Retinal pigment epithelial cell (primary cell): ENCODE measurements around the gene EXOSC10.
"Not testable (repeated sequence)": the region's sequence is repeated elsewhere in the genome, so short reads cannot be mapped to it uniquely, and the experiment has no call there.

Source experiments
- DNase-seq: peaks from one replicate; pipeline ENCODE4 v3.0.0-alpha.2; 2010; ENCODE audit warnings: low read depth
- H3K4me3 ChIP-seq: 2 replicates; pipeline ENCODE4 v1.5.1; 2011; ENCODE audit warnings: mild to moderate bottlenecking, low read length, control low read depth, moderate library complexity
- TF ChIP-seq, protein P1 (sequence below): conservative IDR thresholded peaks from 2 replicates; pipeline ENCODE4 v1.5.1; 2011; ENCODE audit warnings: low read depth, low read length, control low read depth, inconsistent platforms

The EXOSC10 gene

DNA sequence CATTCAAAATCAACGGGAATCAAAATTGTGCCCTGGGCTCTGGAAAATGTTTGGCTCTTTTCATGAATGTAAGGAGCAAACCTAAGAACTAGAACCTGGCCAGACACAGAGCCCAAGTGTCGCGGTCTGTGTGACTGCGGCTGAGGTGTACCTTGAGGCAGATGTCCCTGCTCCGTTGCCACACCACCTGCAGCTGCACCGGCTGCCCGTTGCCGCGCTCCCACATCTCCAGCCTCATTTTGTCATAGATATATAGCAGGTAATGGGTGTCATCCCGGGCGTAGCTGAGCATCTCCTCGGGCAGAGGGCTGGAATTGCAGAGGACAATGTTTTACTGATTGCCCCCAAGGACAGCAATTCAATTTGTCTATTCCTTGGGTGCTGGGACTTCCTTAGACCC, 18.7 kb downstream of the EXOSC10 start:
- no peak overlapping the region for H3K4me3 ChIP-seq
- TF ChIP-seq, protein P1, sequence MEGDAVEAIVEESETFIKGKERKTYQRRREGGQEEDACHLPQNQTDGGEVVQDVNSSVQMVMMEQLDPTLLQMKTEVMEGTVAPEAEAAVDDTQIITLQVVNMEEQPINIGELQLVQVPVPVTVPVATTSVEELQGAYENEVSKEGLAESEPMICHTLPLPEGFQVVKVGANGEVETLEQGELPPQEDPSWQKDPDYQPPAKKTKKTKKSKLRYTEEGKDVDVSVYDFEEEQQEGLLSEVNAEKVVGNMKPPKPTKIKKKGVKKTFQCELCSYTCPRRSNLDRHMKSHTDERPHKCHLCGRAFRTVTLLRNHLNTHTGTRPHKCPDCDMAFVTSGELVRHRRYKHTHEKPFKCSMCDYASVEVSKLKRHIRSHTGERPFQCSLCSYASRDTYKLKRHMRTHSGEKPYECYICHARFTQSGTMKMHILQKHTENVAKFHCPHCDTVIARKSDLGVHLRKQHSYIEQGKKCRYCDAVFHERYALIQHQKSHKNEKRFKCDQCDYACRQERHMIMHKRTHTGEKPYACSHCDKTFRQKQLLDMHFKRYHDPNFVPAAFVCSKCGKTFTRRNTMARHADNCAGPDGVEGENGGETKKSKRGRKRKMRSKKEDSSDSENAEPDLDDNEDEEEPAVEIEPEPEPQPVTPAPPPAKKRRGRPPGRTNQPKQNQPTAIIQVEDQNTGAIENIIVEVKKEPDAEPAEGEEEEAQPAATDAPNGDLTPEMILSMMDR, result no peak
- DNase-seq, result no peak

DNA sequence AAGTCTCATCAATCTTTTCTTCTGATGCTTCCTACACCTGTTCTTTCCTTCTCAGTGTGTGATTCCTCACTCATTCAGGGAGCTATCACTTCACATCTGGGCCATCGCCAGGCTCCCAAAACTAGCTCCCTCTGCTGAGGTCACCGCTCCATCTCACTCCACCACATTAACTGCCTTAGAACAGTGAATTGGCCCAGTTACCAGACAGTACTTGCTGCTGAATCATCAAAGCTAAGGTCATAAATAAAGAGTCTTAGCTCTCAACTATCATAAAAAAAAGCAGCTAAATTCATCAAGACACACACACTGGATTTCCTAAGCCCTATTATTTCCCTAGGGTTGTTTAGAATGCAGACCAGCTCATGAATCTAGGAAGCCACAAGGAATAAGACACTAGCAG, 21.0 kb downstream of the EXOSC10 start:
- TF ChIP-seq, protein P1, result no peak
- DNase-seq, result no peak
- no peak overlapping the region for H3K4me3 ChIP-seq

DNA sequence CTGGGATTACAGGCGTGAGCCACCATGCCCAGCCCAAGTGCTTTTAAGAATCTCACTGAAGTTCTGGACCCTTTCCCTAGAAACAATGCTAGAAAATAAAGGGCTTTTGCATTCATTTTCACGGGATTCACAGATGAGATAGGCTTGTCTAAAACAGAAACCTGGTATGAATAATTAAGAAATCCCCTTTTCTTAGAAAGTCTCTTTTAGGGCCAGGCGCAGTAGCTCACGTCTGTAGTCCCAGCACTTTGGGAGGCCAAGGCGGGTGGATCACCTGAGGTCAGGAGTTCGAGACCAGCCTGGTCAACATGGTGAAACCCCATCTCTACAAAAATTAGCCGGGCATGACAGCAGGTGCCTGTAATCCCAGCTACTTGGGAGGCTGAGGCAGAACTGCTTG, 26.3 kb downstream of the EXOSC10 start:
- H3K4me3 ChIP-seq, DNase-seq: not testable (repeated sequence)

DNA sequence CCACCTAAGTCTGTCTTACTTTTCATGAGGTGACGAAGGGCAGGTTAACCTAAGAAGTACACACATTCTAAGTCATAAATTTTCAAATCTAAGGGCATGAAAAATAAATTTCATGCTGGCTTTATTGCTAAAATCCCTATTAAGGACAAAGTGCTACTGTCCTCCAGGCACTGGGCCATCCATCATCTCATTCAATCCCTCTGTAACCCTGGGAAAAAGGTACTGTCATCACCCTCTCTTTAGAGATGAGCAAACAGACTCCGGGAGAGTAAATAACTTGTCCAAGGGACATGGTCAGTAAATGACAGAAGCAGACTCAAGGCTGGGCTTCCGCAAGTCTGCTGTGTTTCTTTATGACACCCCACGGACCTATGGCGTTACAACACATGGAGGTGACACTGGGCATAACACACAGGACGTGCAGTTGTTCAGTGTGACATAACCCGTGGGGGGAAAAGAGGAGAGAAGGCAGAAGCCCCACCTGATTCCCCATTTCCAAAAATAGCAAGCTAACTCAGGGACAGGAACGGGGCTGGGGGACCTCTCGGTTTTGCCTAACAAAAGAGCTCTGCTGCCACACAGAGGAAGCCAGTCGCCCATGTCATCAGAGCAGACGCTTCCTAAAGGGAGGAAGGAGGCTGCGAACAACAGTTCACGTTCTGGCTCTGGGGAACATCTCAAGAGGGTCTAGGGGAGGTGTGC, 27.3 kb downstream of the EXOSC10 start:
- no peak overlapping the region for H3K4me3 ChIP-seq
- no peak for DNase-seq
- TF ChIP-seq, protein P1, result no peak

DNA sequence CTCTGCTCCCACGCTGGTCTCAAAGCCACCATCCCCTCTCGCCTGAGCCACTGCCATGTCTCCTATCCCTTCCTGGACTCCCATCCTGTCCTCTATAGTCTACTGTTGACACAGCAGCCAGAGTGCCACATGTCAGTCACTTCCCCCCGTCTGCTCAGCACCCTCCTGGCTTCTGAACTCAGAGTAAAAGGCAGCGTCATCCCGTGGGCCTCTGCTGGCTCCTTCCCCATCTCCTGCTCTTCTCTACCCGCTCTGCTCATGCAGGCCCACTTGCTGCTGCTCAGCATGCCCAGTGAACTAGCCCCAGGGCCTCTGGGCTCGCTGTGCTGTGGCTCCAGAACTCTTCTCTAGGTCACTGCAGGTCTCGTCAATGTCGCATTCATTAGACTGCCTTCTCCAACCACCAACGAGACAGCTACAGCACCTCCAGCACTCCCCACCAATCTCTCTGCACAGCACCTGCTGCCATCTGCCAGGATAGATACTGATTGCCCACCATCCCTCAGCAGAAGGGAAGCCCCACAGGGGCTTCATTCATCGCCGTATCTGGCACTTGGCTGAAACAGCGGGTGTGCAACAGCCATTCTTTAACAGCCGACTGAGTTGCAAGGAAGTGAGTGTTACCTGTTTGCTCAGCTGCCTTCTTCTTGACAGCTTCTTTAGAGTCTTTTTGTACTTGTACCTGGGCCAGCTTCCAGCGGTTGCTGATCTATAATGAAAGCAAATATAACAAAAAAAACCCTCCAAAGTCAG, 28.0 kb downstream of the EXOSC10 start:
- no peak overlapping the region for H3K4me3 ChIP-seq
- TF ChIP-seq, protein P1, result no peak
- DNase-seq, result no peak

DNA sequence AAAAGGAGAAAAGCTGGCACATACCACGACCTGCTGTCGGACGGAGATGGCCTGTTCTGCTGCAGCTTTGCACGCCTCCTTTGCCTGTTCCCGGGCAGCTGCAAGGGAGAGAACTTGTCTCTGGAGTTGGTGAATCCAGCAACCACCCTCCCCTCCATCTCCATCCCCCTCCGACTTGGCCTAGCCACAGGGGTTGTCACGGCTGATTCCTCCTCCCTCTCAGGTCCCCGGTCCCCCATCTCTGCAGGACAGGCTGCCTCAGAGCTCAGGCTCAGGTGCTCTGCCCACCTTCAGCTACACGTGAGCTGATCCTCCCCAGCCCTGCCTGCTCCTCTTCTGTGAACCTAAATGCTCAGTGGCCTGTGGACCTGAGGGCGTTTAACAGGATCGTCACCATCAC, 28.8 kb downstream of the EXOSC10 start:
- TF ChIP-seq, protein P1, result no peak
- no peak overlapping the region for H3K4me3 ChIP-seq
- no peak for DNase-seq

DNA sequence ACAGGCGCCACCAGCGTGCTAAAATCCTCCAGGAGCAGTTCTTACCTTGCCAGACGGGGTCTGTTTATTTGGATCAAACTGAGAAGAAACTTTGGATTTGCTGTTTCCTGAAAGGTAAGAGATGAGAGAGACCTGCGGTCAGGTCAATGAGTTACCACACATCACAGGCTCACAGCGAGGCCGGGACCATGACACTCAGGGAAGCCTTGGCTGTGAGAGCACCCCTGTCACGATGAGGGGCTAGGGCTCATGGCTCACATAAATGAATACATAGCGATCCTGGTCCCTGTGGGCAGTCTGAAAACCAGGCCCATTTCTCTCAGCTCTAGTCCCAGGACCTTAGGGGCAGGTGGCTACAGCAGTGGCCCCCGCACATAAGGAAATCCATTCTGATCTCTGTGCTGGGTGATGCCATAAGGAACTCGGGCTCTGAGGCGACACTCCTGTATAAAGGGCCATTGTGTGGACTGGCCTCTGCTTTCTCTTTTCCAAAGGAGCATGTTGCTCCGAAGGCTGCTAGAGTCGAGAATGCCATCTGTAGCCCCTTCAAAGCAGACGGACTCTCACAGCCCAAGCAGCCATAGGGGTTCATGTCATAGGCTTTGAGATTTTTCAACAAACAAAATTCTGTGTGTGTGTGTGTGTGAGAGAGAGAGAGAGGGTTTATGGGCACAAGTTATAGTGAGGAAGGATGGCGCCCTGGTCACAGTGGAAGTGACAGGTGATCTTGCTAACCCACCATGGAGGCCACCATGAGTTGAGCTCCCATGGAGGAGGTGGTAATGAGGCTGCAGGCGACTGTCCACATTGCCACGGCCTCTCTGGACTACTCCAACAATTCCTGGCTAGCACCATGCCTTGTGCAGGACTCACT, 30.8 kb downstream of the EXOSC10 start:
- DNase-seq, result no peak
- TF ChIP-seq, protein P1, result no peak
- no peak overlapping the region for H3K4me3 ChIP-seq
